Fibroblast of mammary gland (primary cell): ENCODE results near the gene AGAP2.
"Not testable (repeated sequence)": the region's sequence is repeated elsewhere in the genome, so short reads cannot be mapped to it uniquely, and the experiment has no call there.

ENCODE experiments used
- DNase-seq: peaks from one replicate; pipeline ENCODE4 v3.0.0-alpha.2; 2010; ENCODE audit warnings: low read depth
- H3K4me3 ChIP-seq: 2 replicates; pipeline ENCODE4 v1.5.1; 2011; ENCODE audit warnings: low read depth, mild to moderate bottlenecking, low read length, moderate library complexity; ENCODE audit not compliant: control insufficient read depth
- CTCF ChIP-seq: conservative IDR thresholded peaks from 2 replicates; pipeline ENCODE4 v1.5.1; 2011; ENCODE audit warnings: low read depth, low read length, inconsistent platforms; ENCODE audit not compliant: control insufficient read depth, insufficient read depth

AGAP2 gene

GRCh38 chr12:57780284-57780897 lies 41.8 kb upstream of the AGAP2 start:
- H3K4me3 ChIP-seq = no peak overlapping the region
- TF ChIP-seq CTCF = no peak
- DNase-seq = no peak

- TF ChIP-seq CTCF = no peak
- peak; percentile 47 for DNase-seq
- H3K4me3 ChIP-seq = no peak overlapping the region
Measured at GRCh38 chr12:57779736-57780135, 41.2 kb upstream of the AGAP2 start.

- no peak for TF ChIP-seq CTCF
- no peak overlapping the region for H3K4me3 ChIP-seq
- DNase-seq = no peak
Measured at GRCh38 chr12:57777911-57778310, 39.4 kb upstream of the AGAP2 start.

GRCh38 chr12:57777367-57777766 lies 38.8 kb upstream of the AGAP2 start:
- no peak for TF ChIP-seq CTCF
- DNase-seq = no peak

GRCh38 chr12:57776247-57776587 lies 37.7 kb upstream of the AGAP2 start:
- H3K4me3 ChIP-seq = no peak overlapping the region
- DNase-seq = no peak
- no peak for TF ChIP-seq CTCF

More at GRCh38 chr12:57777367-57777766, 38.8 kb upstream of the AGAP2 start:
- no peak overlapping the region for H3K4me3 ChIP-seq

- no peak for TF ChIP-seq CTCF
- no peak overlapping the region for H3K4me3 ChIP-seq
- DNase-seq = no peak
Measured at GRCh38 chr12:57775563-57776246, 37.2 kb upstream of the AGAP2 start.

- H3K4me3 ChIP-seq = no peak overlapping the region
- no peak for DNase-seq
- no peak for TF ChIP-seq CTCF
Measured at GRCh38 chr12:57775044-57775443, 36.5 kb upstream of the AGAP2 start.

GRCh38 chr12:57774634-57775033 lies 36.1 kb upstream of the AGAP2 start:
- DNase-seq, H3K4me3 ChIP-seq: not testable (repeated sequence)
